ENCODE measurements around the gene GMDS. TPM values are rescaled to one million over a fixed set of nuclear protein-coding genes. Genes with fewer than 3 reads are reported as not detected.

Gene GMDS
- total and polyA plus RNA-seq, 2 experiments from 2014 or later = 6.3 to 17.7 TPM

DNA sequence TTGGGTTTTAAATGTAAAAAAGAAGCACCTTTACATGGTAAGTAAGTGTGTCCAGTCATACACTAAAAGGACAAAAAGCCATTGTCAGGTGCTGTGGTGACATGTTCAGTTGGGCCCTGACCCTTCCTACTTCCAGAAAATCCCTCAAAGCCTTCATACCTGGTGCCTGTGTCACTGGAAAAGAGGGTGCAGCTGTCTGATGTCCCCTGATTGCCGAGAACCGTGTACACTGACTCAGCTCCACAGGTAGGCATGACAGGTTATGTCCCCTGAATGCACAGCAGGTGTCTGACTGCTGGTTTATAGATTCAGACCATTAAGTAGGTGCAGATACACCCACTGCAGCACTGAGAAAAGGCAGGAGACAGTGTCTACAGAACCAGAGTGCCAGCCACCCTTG lies 536.6 kb downstream of the GMDS start:
- no peak for DNase-seq (ENCODE audit: low read depth in 1 of 2, low spot score in 1 of 2)
- Histone ChIP-seq H3K27ac (no peak overlapping the region), H3K9me3 (ENCODE audit: low read depth) (no peaks in the 10 kb centered on the region), H3K4me3 (no peak overlapping the region), H3K4me1 (ENCODE audit: low read depth) (no peaks in the 10 kb centered on the region), H3K36me3 (no peaks in the 10 kb centered on the region), H3K27me3 (no peaks in the 10 kb centered on the region)
- TF ChIP-seq, protein P1, sequence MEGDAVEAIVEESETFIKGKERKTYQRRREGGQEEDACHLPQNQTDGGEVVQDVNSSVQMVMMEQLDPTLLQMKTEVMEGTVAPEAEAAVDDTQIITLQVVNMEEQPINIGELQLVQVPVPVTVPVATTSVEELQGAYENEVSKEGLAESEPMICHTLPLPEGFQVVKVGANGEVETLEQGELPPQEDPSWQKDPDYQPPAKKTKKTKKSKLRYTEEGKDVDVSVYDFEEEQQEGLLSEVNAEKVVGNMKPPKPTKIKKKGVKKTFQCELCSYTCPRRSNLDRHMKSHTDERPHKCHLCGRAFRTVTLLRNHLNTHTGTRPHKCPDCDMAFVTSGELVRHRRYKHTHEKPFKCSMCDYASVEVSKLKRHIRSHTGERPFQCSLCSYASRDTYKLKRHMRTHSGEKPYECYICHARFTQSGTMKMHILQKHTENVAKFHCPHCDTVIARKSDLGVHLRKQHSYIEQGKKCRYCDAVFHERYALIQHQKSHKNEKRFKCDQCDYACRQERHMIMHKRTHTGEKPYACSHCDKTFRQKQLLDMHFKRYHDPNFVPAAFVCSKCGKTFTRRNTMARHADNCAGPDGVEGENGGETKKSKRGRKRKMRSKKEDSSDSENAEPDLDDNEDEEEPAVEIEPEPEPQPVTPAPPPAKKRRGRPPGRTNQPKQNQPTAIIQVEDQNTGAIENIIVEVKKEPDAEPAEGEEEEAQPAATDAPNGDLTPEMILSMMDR (IDR thresholded peaks at IDR 0.05; ENCODE audit: low read depth, low read length) = no peak

DNA sequence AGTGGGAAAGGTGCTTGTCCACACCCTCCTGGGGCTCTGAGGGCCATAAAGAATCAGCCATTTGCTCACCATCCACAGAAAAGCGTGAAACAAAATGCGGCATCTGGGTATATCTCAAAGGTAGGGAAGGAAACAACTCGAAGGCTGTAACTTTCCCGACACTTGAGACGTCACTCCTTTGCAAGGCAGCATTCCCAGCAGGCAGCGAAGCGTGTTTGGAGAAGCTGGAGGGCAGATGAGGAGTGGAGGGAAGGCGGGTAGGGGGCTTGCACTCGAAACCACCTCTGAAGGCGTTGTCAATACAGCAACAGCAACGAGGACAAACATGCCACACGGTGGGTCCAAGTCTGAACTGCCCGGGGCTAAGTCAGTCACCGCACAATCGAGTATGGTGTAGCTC lies 537.3 kb downstream of the GMDS start:
- TF ChIP-seq, protein P1 (IDR thresholded peaks at IDR 0.05; ENCODE audit: low read depth, low read length) = no peak
- H3K4me3 ChIP-seq = no peak overlapping the region
- DNase-seq (ENCODE audit: low read depth in 1 of 2, low spot score in 1 of 2) = no peak
- no peaks in the 10 kb centered on the region for H3K9me3 ChIP-seq (ENCODE audit: low read depth)
- H3K36me3 ChIP-seq = no peaks in the 10 kb centered on the region
- H3K27me3 ChIP-seq = no peaks in the 10 kb centered on the region
- H3K27ac ChIP-seq = no peak overlapping the region
- H3K4me1 ChIP-seq (ENCODE audit: low read depth) = no peaks in the 10 kb centered on the region

DNA sequence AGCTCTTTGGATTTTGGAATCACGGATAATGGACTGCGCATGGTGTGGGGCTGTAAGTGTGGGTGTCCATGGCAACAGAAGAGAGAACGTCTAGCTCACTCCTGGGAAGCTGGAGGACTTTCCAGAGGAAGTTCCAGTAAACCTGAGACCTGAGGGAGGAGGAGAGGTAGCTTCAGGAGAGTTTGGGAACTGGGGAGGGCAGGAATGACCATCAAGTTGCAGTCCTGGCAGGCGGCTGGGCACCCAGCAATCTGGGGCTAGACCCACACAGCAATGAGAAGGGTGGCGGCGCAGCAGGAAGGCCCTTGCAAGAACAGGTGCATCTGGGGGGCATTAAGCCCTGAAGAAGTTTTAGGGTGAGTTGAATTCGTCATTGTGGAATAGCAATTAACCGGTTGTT lies 539.8 kb downstream of the GMDS start:
- Histone ChIP-seq H3K4me3 (no peak overlapping the region), H3K9me3 (ENCODE audit: low read depth) (no peaks in the 10 kb centered on the region), H3K27me3 (no peaks in the 10 kb centered on the region), H3K4me1 (ENCODE audit: low read depth) (peaks cover 2% of the 10 kb centered on the region), H3K27ac (no peak overlapping the region), H3K36me3 (no peaks in the 10 kb centered on the region)
- TF ChIP-seq, protein P1 (IDR thresholded peaks at IDR 0.05; ENCODE audit: low read depth, low read length) = no peak
- DNase-seq (ENCODE audit: low read depth in 1 of 2, low spot score in 1 of 2) = no peak

DNA sequence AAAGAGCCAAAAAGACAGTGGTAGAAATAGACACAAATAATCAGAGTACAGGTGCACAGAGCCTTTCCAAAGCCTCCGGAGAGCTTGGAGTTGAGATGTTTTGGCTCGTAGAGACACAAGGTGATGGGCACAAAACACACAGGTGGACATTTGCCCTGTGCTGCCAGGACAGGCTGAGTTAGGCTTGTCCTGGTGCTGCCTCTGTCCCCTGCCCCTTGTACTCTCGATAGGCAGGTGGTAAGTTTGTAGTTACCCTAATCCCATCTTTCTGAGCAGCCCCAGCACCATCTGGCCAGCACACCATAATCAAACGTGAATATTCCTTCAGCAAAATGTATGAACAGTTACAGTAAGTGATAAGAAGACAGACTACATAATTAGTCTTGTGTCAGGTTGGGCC lies 540.2 kb downstream of the GMDS start:
- no peak for DNase-seq (ENCODE audit: low read depth in 1 of 2, low spot score in 1 of 2)
- TF ChIP-seq, protein P1 (IDR thresholded peaks at IDR 0.05; ENCODE audit: low read depth, low read length) = no peak

DNA sequence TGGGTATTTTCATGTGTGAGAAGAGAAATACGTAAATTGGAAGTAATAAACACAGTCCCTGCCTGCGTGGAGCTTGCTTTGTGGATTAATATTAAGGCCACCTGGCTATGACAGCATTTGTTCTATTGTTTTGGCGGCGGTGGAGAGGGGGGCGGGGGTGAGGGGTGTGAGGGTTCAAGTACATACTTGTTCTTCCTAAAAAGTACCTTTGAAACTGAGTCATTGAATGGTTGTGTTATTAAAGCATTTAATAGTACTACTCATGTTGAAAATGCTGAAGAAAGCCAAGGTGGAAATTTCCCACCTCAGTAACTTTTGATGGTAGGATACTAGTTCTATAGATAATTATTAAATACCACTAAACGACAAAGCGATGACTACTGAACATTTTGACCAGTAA lies 540.7 kb downstream of the GMDS start:
- DNase-seq (ENCODE audit: low read depth in 1 of 2, low spot score in 1 of 2) = no peak
- H3K4me1 ChIP-seq (ENCODE audit: low read depth) = peaks cover 2% of the 10 kb centered on the region
- no peaks in the 10 kb centered on the region for H3K36me3 ChIP-seq
- H3K9me3 ChIP-seq (ENCODE audit: low read depth) = no peaks in the 10 kb centered on the region
- TF ChIP-seq, protein P1 (IDR thresholded peaks at IDR 0.05; ENCODE audit: low read depth, low read length) = no peak
- no peak overlapping the region for H3K4me3 ChIP-seq
- no peaks in the 10 kb centered on the region for H3K27me3 ChIP-seq
- H3K27ac ChIP-seq = no peak overlapping the region

More for the DNA sequence above, 540.2 kb downstream of the GMDS start:
- Histone ChIP-seq H3K27ac (no peak overlapping the region), H3K36me3 (no peaks in the 10 kb centered on the region), H3K27me3 (no peaks in the 10 kb centered on the region), H3K4me3 (no peak overlapping the region), H3K4me1 (ENCODE audit: low read depth) (peaks cover 2% of the 10 kb centered on the region), H3K9me3 (ENCODE audit: low read depth) (no peaks in the 10 kb centered on the region)

DNA sequence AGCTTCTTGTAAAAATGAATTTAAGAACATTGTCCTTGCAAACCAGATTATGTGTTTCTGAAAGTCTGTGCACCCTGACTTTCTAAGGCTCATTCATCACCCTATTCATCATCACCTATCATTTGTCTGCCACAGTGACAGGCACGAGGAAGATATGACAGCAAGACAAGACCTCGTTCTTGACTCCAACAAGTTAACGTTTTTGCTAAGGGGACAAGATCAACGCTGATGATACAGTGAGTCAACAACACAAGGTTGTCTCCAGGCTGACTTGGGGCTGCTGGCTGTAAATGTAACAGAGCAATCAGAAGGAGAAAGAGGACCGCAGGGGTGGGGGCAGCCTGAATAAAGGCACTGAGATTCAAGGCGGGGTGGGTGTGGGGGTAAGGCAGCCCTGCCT lies 541.5 kb downstream of the GMDS start:
- no peak overlapping the region for H3K4me3 ChIP-seq
- TF ChIP-seq, protein P1 (IDR thresholded peaks at IDR 0.05; ENCODE audit: low read depth, low read length) = no peak
- H3K4me1 ChIP-seq (ENCODE audit: low read depth) = peaks cover 2% of the 10 kb centered on the region
- H3K9me3 ChIP-seq (ENCODE audit: low read depth) = no peaks in the 10 kb centered on the region
- H3K27me3 ChIP-seq = no peaks in the 10 kb centered on the region
- H3K36me3 ChIP-seq = no peaks in the 10 kb centered on the region
- H3K27ac ChIP-seq = no peak overlapping the region
- DNase-seq (ENCODE audit: low read depth in 1 of 2, low spot score in 1 of 2) = no peak
